GM12864 (cell line): ENCODE measurements around the gene PPIL1.
"Not testable (repeated sequence)": the region's sequence is repeated elsewhere in the genome, so short reads cannot be mapped to it uniquely, and the experiment has no call there.

ENCODE experiments used
- DNase-seq: peaks from one replicate; pipeline ENCODE4 v3.0.0-alpha.2; 2011; ENCODE audit warnings: low read depth
- H3K4me3 ChIP-seq: 2 replicates; pipeline ENCODE4 v1.5.1; 2011; ENCODE audit warnings: mild to moderate bottlenecking, low read depth, low read length, control low read depth
- CTCF ChIP-seq: IDR thresholded peaks from 2 replicates; pipeline ENCODE4 v1.5.1; 2011; ENCODE audit warnings: low read depth, mild to moderate bottlenecking, moderate library complexity, low read length, control low read depth, inconsistent platforms; ENCODE audit errors: missing control alignments

Gene PPIL1

GRCh38 chr6:36906539-36907325, 32.1 kb upstream of the PPIL1 start:
- no peak for TF ChIP-seq CTCF
- H3K4me3 ChIP-seq: no peak overlapping the region
- no peak for DNase-seq

- H3K4me3 ChIP-seq: no peak overlapping the region
- no peak for DNase-seq
- no peak for TF ChIP-seq CTCF
These were observed 30.3 kb upstream of the PPIL1 start for GRCh38 chr6:36904851-36905393.

GRCh38 chr6:36904114-36904513, 29.5 kb upstream of the PPIL1 start:
- TF ChIP-seq CTCF: no peak
- H3K4me3 ChIP-seq: no peak overlapping the region
- DNase-seq: no peak

- TF ChIP-seq CTCF: no peak
- DNase-seq: no peak
- H3K4me3 ChIP-seq: no peak overlapping the region
These were observed 23.0 kb upstream of the PPIL1 start for GRCh38 chr6:36897609-36898008.

GRCh38 chr6:36893976-36894932, 19.7 kb upstream of the PPIL1 start:
- DNase-seq: no peak
- H3K4me3 ChIP-seq: no peak overlapping the region
- TF ChIP-seq CTCF: no peak

GRCh38 chr6:36891153-36891552, 16.6 kb upstream of the PPIL1 start:
- DNase-seq, H3K4me3 ChIP-seq: not testable (repeated sequence)

GRCh38 chr6:36890112-36890663, 15.6 kb upstream of the PPIL1 start:
- no peak for TF ChIP-seq CTCF

More at GRCh38 chr6:36890112-36890663, 15.6 kb upstream of the PPIL1 start:
- no peak overlapping the region for H3K4me3 ChIP-seq
- no peak for DNase-seq
